GM18520 (cell line): ENCODE measurements around the gene FARSA.
"Not testable (repeated sequence)": the region's sequence is repeated elsewhere in the genome, so short reads cannot be mapped to it uniquely, and the experiment has no call there.

Source experiments
- ATAC-seq: cut with Tn5 transposase; IDR thresholded peaks from one replicate; pipeline ENCODE4 v1.9.1; 2021; ENCODE audit not compliant: unreplicated experiment

FARSA gene

GRCh38 chr19:12933287-12934072 lies at the start of gene FARSA:
Gene FARSA (minus strand): TSS chr19:12933711. CDS start chr19:12933696, 15 bp downstream.
- peak; percentile 34 for ATAC-seq

GRCh38 chr19:12983091-12983490 lies 49.6 kb upstream of the FARSA start:
- ATAC-seq, result no peak

- no peak for ATAC-seq
Measured at GRCh38 chr19:12982648-12983047, 49.1 kb upstream of the FARSA start.

- ATAC-seq, result no peak
Measured at GRCh38 chr19:12979974-12980373, 46.5 kb upstream of the FARSA start.

- not testable (repeated sequence) for ATAC-seq
Measured at GRCh38 chr19:12976109-12976508, 42.6 kb upstream of the FARSA start.

GRCh38 chr19:12975221-12975741 lies 41.8 kb upstream of the FARSA start:
- ATAC-seq, result no peak

- ATAC-seq, result no peak
Measured at GRCh38 chr19:12974301-12975220, 41.0 kb upstream of the FARSA start.

GRCh38 chr19:12973236-12973635 lies 39.7 kb upstream of the FARSA start:
- ATAC-seq, result no peak

GRCh38 chr19:12970070-12970820 lies 36.7 kb upstream of the FARSA start:
- ATAC-seq, result no peak

- no peak for ATAC-seq
Measured at GRCh38 chr19:12969292-12969988, 35.9 kb upstream of the FARSA start, which contains the start of gene DAND5. Gene DAND5 (plus strand): TSS chr19:12969576. CDS start chr19:12969661, 85 bp downstream.

GRCh38 chr19:12967907-12968306 lies 34.4 kb upstream of the FARSA start:
- ATAC-seq, result no peak

- ATAC-seq, result no peak
Measured at GRCh38 chr19:12965812-12966135, 32.3 kb upstream of the FARSA start.

- ATAC-seq, result peak; percentile 46
Measured at GRCh38 chr19:12965017-12965811, 31.7 kb upstream of the FARSA start.

- ATAC-seq, result no peak
Measured at GRCh38 chr19:12959481-12959880, 26.0 kb upstream of the FARSA start.

- not testable (repeated sequence) for ATAC-seq
Measured at GRCh38 chr19:12957389-12957952, 24.0 kb upstream of the FARSA start.

- peak; percentile 55 for ATAC-seq
Measured at GRCh38 chr19:12956446-12957388, 23.2 kb upstream of the FARSA start, which contains the start of gene GADD45GIP1. Gene GADD45GIP1 (minus strand): TSS chr19:12957223. CDS start chr19:12957212, 11 bp downstream.

- ATAC-seq, result no peak
Measured at GRCh38 chr19:12955996-12956395, 22.5 kb upstream of the FARSA start.

GRCh38 chr19:12955575-12955974 lies 22.1 kb upstream of the FARSA start:
- not testable (repeated sequence) for ATAC-seq
